Measurements from ENCODE around the gene WDR26.

WDR26 gene

GRCh38 chr1:224359207-224359606 lies 75.4 kb downstream of the WDR26 start:
- ChIA-PET CTCF (no interaction called here), POLR2A (no interaction called here)
- no peak for TF ChIP-seq ARNT (IDR thresholded peaks at IDR 0.05)
- no peak for TF ChIP-seq NFRKB (IDR thresholded peaks at IDR 0.05)
- TF ChIP-seq FOXM1 (IDR thresholded peaks at IDR 0.05; ENCODE audit: borderline replicate concordance): no peak
- TF ChIP-seq SP1 (IDR thresholded peaks at IDR 0.05): no peak
- no peak for TF ChIP-seq FOXK2 (IDR thresholded peaks at IDR 0.05)
- no peak for TF ChIP-seq SUZ12 (IDR thresholded peaks at IDR 0.05)
- TF ChIP-seq PKNOX1 (IDR thresholded peaks at IDR 0.05): no peak
- TF ChIP-seq LEF1 (IDR thresholded peaks at IDR 0.05; ENCODE audit: borderline replicate concordance): no peak
- TF ChIP-seq HDGF (IDR thresholded peaks at IDR 0.05; ENCODE audit: borderline replicate concordance): no peak
- TF ChIP-seq FOXA1 (IDR thresholded peaks at IDR 0.05): no peak
- TF ChIP-seq TARDBP (IDR thresholded peaks at IDR 0.05): no peak
- no peak for TF ChIP-seq CTBP1 (IDR thresholded peaks at IDR 0.05; ENCODE audit: borderline replicate concordance)
- no peak for TF ChIP-seq ZNF384 (IDR thresholded peaks at IDR 0.05)
- TF ChIP-seq L3MBTL2 (conservative IDR thresholded peaks at IDR 0.05): no peak
- no peak for TF ChIP-seq ELF4 (IDR thresholded peaks at IDR 0.05)
- no peak for TF ChIP-seq BHLHE40 (IDR thresholded peaks at IDR 0.05; ENCODE audit: borderline replicate concordance)
- no peak for DNase-seq (ENCODE audit: extremely low spot score)

- CTCF ChIA-PET: no interaction called here
- POLR2A ChIA-PET: interaction anchor here (0.6 to 1.5 kb wide), 2 partner anchors 76 to 101 kb away, joined by 3 to 5 read pairs; partner anchors contain the start of gene WDR26
- DNase-seq (ENCODE audit: extremely low spot score): no peak
- TF ChIP-seq ELF4 (IDR thresholded peaks at IDR 0.05) (no peak), PKNOX1 (IDR thresholded peaks at IDR 0.05) (no peak), SP1 (IDR thresholded peaks at IDR 0.05) (no peak), LEF1 (IDR thresholded peaks at IDR 0.05; ENCODE audit: borderline replicate concordance) (no peak), BHLHE40 (IDR thresholded peaks at IDR 0.05; ENCODE audit: borderline replicate concordance) (no peak), NFRKB (IDR thresholded peaks at IDR 0.05) (no peak), HDGF (IDR thresholded peaks at IDR 0.05; ENCODE audit: borderline replicate concordance) (no peak), L3MBTL2 (conservative IDR thresholded peaks at IDR 0.05) (no peak), TARDBP (IDR thresholded peaks at IDR 0.05) (no peak), FOXK2 (IDR thresholded peaks at IDR 0.05) (no peak), ARNT (IDR thresholded peaks at IDR 0.05) (no peak), SUZ12 (IDR thresholded peaks at IDR 0.05) (no peak), FOXA1 (IDR thresholded peaks at IDR 0.05) (no peak), FOXM1 (IDR thresholded peaks at IDR 0.05; ENCODE audit: borderline replicate concordance) (no peak)
Measured at GRCh38 chr1:224358237-224358636, 76.4 kb downstream of the WDR26 start.

- no peak for TF ChIP-seq FOXK2 (IDR thresholded peaks at IDR 0.05)
- TF ChIP-seq TARDBP (IDR thresholded peaks at IDR 0.05): no peak
- no peak for TF ChIP-seq LEF1 (IDR thresholded peaks at IDR 0.05; ENCODE audit: borderline replicate concordance)
- TF ChIP-seq FOXM1 (IDR thresholded peaks at IDR 0.05; ENCODE audit: borderline replicate concordance): no peak
- TF ChIP-seq PKNOX1 (IDR thresholded peaks at IDR 0.05): no peak
- TF ChIP-seq ARNT (IDR thresholded peaks at IDR 0.05): no peak
- TF ChIP-seq ELF4 (IDR thresholded peaks at IDR 0.05): no peak
- TF ChIP-seq NFRKB (IDR thresholded peaks at IDR 0.05): no peak
- TF ChIP-seq FOXA1 (IDR thresholded peaks at IDR 0.05): no peak
- TF ChIP-seq SUZ12 (IDR thresholded peaks at IDR 0.05): no peak
- TF ChIP-seq L3MBTL2 (conservative IDR thresholded peaks at IDR 0.05): no peak
- TF ChIP-seq BHLHE40 (IDR thresholded peaks at IDR 0.05; ENCODE audit: borderline replicate concordance): no peak
- TF ChIP-seq SP1 (IDR thresholded peaks at IDR 0.05): no peak
- TF ChIP-seq ZNF384 (IDR thresholded peaks at IDR 0.05): no peak
- TF ChIP-seq HDGF (IDR thresholded peaks at IDR 0.05; ENCODE audit: borderline replicate concordance): no peak
- no peak for TF ChIP-seq CTBP1 (IDR thresholded peaks at IDR 0.05; ENCODE audit: borderline replicate concordance)
- peak; percentile 43 for DNase-seq (ENCODE audit: extremely low spot score)
Measured at GRCh38 chr1:224357626-224358124, 76.9 kb downstream of the WDR26 start.

GRCh38 chr1:224356685-224357625 lies 77.6 kb downstream of the WDR26 start, which contains the start of gene CNIH4:
Gene CNIH4, plus strand, starts transcription at chr1:224356879. Its CDS starts 46 bp downstream, at chr1:224356925.
- ChIA-PET CTCF (no interaction called here), POLR2A (interaction anchor here (1.5 to 1.6 kb wide), 2 partner anchors 8 to 78 kb away, joined by 5 to 6 read pairs; partner anchors contain the start of gene WDR26)
- peak; percentile 96 for DNase-seq (ENCODE audit: extremely low spot score)
- TF ChIP-seq ELF4 (IDR thresholded peaks at IDR 0.05) (peak; percentile 57), L3MBTL2 (conservative IDR thresholded peaks at IDR 0.05) (peak; percentile 42), FOXM1 (IDR thresholded peaks at IDR 0.05; ENCODE audit: borderline replicate concordance) (peak; percentile 89), PKNOX1 (IDR thresholded peaks at IDR 0.05) (peak; percentile 47), ZNF384 (IDR thresholded peaks at IDR 0.05) (no peak; the same call in 1 of the 2 replicates), SP1 (IDR thresholded peaks at IDR 0.05) (no peak), TARDBP (IDR thresholded peaks at IDR 0.05) (no peak), CTBP1 (IDR thresholded peaks at IDR 0.05; ENCODE audit: borderline replicate concordance) (no peak; the same call in 1 of the 2 replicates), LEF1 (IDR thresholded peaks at IDR 0.05; ENCODE audit: borderline replicate concordance) (no peak), FOXK2 (IDR thresholded peaks at IDR 0.05) (no peak), BHLHE40 (IDR thresholded peaks at IDR 0.05; ENCODE audit: borderline replicate concordance) (no peak)

More at GRCh38 chr1:224357626-224358124, 76.9 kb downstream of the WDR26 start:
- ChIA-PET POLR2A (interaction anchor here (0.6 to 1.5 kb wide), 2 partner anchors 77 to 100 kb away, joined by 3 to 5 read pairs; partner anchors contain the start of gene WDR26), CTCF (no interaction called here)

All from HEK293T (cell line).